Epithelial cell of proximal tubule (primary cell): Measurements from ENCODE around the gene LAMTOR1. TPM values are rescaled to one million over a fixed set of nuclear protein-coding genes. Genes with fewer than 3 reads are reported as not detected.
"Not testable (repeated sequence)": the region's sequence is repeated elsewhere in the genome, so short reads cannot be mapped to it uniquely, and the experiment has no call there.

Experiments used
- DNase-seq: peaks from one replicate; pipeline ENCODE4 v3.0.0-alpha.2; 2011; ENCODE audit warnings: low read depth
- H3K4me3 ChIP-seq: 2 replicates; pipeline ENCODE4 v1.5.1; 2011; ENCODE audit warnings: low read depth, mild to moderate bottlenecking, low read length
- total RNA-seq: library from RNA; depleted of rRNA; stranded (reverse); fragments of >200 nt; gene quantifications from 2 replicates; pipeline ENCODE4 v1.2.3, GENCODE V29; 2015
- TF ChIP-seq, protein P1 (sequence below): conservative IDR thresholded peaks from 2 replicates; pipeline ENCODE4 v1.5.1; 2012; ENCODE audit warnings: low read depth, mild to moderate bottlenecking, low read length

Gene LAMTOR1
- total RNA-seq, 1 donor from 2014 or later = 149 TPM

- H3K4me3 ChIP-seq = no peak overlapping the region
- DNase-seq = no peak
- TF ChIP-seq, protein P1, sequence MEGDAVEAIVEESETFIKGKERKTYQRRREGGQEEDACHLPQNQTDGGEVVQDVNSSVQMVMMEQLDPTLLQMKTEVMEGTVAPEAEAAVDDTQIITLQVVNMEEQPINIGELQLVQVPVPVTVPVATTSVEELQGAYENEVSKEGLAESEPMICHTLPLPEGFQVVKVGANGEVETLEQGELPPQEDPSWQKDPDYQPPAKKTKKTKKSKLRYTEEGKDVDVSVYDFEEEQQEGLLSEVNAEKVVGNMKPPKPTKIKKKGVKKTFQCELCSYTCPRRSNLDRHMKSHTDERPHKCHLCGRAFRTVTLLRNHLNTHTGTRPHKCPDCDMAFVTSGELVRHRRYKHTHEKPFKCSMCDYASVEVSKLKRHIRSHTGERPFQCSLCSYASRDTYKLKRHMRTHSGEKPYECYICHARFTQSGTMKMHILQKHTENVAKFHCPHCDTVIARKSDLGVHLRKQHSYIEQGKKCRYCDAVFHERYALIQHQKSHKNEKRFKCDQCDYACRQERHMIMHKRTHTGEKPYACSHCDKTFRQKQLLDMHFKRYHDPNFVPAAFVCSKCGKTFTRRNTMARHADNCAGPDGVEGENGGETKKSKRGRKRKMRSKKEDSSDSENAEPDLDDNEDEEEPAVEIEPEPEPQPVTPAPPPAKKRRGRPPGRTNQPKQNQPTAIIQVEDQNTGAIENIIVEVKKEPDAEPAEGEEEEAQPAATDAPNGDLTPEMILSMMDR = no peak
Measured at GRCh38 chr11:72139500-72139899, 36.4 kb upstream of the LAMTOR1 start.

DNA sequence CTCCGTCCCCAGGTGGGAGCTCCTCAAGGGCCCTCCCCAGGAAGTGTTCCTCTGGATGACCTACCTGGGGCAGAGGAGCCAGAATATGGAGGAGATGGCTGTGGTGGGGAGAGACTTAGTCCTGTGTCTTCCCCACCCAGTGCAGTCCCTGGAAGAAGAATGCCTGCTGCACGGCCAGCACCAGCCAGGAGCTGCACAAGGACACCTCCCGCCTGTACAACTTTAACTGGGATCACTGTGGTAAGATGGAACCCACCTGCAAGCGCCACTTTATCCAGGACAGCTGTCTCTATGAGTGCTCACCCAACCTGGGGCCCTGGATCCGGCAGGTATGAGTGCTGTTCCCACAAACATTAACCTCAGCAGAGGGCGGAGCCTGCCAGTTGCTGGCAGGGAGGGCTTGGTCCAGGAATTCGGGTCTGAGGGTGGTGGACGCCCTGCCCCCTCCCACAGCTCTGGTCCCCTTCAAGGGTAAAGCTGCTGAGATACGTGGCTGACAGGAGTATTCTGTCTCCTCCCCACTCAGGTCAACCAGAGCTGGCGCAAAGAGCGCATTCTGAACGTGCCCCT lies 35.8 kb upstream of the LAMTOR1 start:
- TF ChIP-seq, protein P1 = no peak
- DNase-seq = no peak
- H3K4me3 ChIP-seq = no peak overlapping the region

DNA sequence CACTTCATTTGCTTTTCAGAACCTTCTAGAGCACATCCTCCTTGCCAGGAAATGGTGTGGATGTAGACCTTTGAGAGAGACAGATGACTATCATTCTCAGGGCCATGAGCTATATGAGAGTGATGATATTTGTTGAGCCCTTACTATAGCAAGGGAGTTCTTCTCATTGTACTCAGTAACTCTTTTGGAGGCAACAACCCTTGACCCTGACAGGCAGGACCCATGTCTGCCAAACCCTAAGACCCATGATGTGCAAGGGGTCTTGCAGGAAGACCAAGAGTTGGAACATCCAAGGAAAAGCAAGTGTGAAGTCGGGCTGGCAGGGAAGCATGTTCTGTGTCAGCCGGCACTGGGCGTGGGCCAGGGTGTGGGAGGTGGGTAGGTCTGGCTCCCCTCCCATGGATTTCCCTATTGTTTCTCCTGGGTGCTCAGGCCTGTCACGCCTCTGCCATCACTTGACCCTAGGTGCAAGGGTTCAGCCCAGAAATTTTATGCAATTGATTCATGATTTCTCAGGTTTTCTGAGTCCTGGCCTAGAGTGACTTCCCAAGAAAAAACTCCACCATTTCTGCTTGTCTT lies 33.7 kb upstream of the LAMTOR1 start:
- no peak for DNase-seq
- TF ChIP-seq, protein P1 = no peak
- H3K4me3 ChIP-seq = no peak overlapping the region

DNA sequence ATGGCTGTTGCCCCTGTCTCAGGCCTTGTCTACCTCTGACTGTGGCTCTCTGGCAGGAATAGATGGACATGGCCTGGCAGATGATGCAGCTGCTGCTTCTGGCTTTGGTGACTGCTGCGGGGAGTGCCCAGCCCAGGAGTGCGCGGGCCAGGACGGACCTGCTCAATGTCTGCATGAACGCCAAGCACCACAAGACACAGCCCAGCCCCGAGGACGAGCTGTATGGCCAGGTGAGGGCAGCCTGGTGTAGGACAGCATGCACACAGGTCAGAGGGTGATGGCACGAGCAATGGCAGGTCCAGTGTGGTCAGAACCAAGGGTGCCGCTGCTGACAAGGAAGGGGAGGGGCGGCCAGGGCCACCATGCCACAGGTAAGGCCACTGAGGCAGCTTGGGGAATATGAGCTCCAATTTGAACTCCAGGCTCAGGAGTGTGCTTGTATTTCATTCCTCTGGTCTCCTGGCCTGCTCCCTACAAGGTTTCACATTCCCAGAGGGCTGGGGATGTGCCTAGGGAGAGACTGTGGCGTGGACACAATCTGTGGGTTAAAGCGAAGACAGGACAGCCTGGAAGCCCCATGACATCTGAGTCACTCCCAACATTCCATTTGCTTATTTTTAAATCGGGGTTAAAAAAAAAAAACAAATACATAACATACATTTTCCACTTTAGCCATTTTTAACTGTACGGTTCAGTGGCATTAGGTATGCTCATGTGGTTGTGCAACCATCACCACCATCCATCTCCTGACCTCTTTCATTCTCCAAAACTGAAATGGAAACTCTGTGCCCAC lies 33.0 kb upstream of the LAMTOR1 start:
- no peak for DNase-seq
- TF ChIP-seq, protein P1 = no peak
- no peak overlapping the region for H3K4me3 ChIP-seq

GRCh38 chr11:72135473-72135872 lies 32.4 kb upstream of the LAMTOR1 start, which contains the start of gene FOLR3:
Gene FOLR3 (plus strand): TSS chr11:72135725. CDS start chr11:72135953, 228 bp downstream.
- H3K4me3 ChIP-seq = not testable (repeated sequence)

GRCh38 chr11:72132646-72133045 lies 29.5 kb upstream of the LAMTOR1 start:
- TF ChIP-seq, protein P1 = no peak

More at GRCh38 chr11:72135473-72135872, 32.4 kb upstream of the LAMTOR1 start, which contains the start of gene FOLR3:
- not testable (repeated sequence) for DNase-seq

GRCh38 chr11:72129381-72129780 lies 26.3 kb upstream of the LAMTOR1 start:
- TF ChIP-seq, protein P1 = no peak
- H3K4me3 ChIP-seq = no peak overlapping the region
- DNase-seq = no peak

More at GRCh38 chr11:72132646-72133045, 29.5 kb upstream of the LAMTOR1 start:
- no peak for DNase-seq
- no peak overlapping the region for H3K4me3 ChIP-seq
